OCI-LY3 (cell line): ENCODE measurements around the gene PKP4.

Experiments used
- CTCF ChIP-seq: fragments of 200-600, 300-600 bp; sonication (generic); IDR thresholded peaks from 2 replicates; pipeline ENCODE4 v1.5.1; 2014; ENCODE audit warnings: antibody characterized with exemption, low read length, low read depth
- EZH2phosphoT487 ChIP-seq: fragments of 200-600 bp; shearing (Covaris generic); IDR thresholded peaks from 2 replicates; pipeline ENCODE4 v1.6.1; 2018; ENCODE audit warnings: antibody characterized with exemption, mixed run types, low read depth

- no peak for TF ChIP-seq CTCF
- no peak for TF ChIP-seq EZH2phosphoT487
Observed at GRCh38 chr2:158473719-158474392, 17.1 kb downstream of the PKP4 start.
